Glutamatergic neuron (in vitro differentiated cells): ENCODE data around the gene NTF3. TPM values are rescaled to one million over a fixed set of nuclear protein-coding genes. Genes with fewer than 3 reads are reported as not detected.

Source experiments
- DNase-seq: peaks from one replicate; pipeline ENCODE4 v3.0.0; 2022
- H3K27ac Mint-ChIP-seq: one replicate; pipeline ENCODE4 v1.8.0; 2020; ENCODE audit warnings: mild to moderate bottlenecking, mixed read lengths, inconsistent platforms; ENCODE audit not compliant: unreplicated experiment
- H3K27me3 Mint-ChIP-seq: one replicate; pipeline ENCODE4 v1.8.0; 2020; ENCODE audit warnings: mild to moderate bottlenecking, moderate library complexity, mixed read lengths, inconsistent platforms; ENCODE audit not compliant: unreplicated experiment
- H3K36me3 Mint-ChIP-seq: one replicate; pipeline ENCODE4 v1.8.0; 2020; ENCODE audit warnings: mild to moderate bottlenecking, mixed read lengths, inconsistent platforms; ENCODE audit not compliant: unreplicated experiment
- H3K4me1 Mint-ChIP-seq: one replicate; pipeline ENCODE4 v1.8.0; 2020; ENCODE audit warnings: mild to moderate bottlenecking, low read depth, mixed read lengths, inconsistent platforms; ENCODE audit not compliant: unreplicated experiment
- H3K4me3 Mint-ChIP-seq: one replicate; pipeline ENCODE4 v1.8.0; 2020; ENCODE audit warnings: mild to moderate bottlenecking, mixed read lengths, inconsistent platforms; ENCODE audit not compliant: unreplicated experiment
- H3K9me3 Mint-ChIP-seq: one replicate; pipeline ENCODE4 v1.8.0; 2020; ENCODE audit warnings: mild to moderate bottlenecking, moderate library complexity, mixed read lengths, inconsistent platforms; ENCODE audit not compliant: unreplicated experiment
- total RNA-seq: library from RNA; stranded (reverse); fragmentation: NEBNext Ultra II Directional; extraction: Animal tissue kit (Norgen Biotek cat#: 25700); gene quantifications from one replicate; pipeline ENCODE4 v1.2.1, GENCODE V29; 2021; ENCODE audit not compliant: unreplicated experiment
- TF ChIP-seq, protein P1 (sequence below): fragments of 200-600 bp; sonication (generic); IDR thresholded peaks from one replicate; pipeline ENCODE4 v1.5.0; 2021; ENCODE audit not compliant: partially characterized antibody, unreplicated experiment

NTF3 gene
- total RNA-seq, 1 donor from 2014 or later: 5.0 TPM

GRCh38 chr12:5515458-5515857 is 83.5 kb downstream of the NTF3 start:
- Mint-ChIP-seq H3K4me1 (peaks cover 7% of the 10 kb centered on the region), H3K4me3 (no peak overlapping the region), H3K27ac (no peak overlapping the region), H3K9me3 (peaks cover 1% of the 10 kb centered on the region), H3K27me3 (peaks cover 1% of the 10 kb centered on the region), H3K36me3 (no peaks in the 10 kb centered on the region)
- DNase-seq: no peak
- TF ChIP-seq, protein P1, sequence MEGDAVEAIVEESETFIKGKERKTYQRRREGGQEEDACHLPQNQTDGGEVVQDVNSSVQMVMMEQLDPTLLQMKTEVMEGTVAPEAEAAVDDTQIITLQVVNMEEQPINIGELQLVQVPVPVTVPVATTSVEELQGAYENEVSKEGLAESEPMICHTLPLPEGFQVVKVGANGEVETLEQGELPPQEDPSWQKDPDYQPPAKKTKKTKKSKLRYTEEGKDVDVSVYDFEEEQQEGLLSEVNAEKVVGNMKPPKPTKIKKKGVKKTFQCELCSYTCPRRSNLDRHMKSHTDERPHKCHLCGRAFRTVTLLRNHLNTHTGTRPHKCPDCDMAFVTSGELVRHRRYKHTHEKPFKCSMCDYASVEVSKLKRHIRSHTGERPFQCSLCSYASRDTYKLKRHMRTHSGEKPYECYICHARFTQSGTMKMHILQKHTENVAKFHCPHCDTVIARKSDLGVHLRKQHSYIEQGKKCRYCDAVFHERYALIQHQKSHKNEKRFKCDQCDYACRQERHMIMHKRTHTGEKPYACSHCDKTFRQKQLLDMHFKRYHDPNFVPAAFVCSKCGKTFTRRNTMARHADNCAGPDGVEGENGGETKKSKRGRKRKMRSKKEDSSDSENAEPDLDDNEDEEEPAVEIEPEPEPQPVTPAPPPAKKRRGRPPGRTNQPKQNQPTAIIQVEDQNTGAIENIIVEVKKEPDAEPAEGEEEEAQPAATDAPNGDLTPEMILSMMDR: no peak

- TF ChIP-seq, protein P1: no peak
- peaks cover 4% of the 10 kb centered on the region for H3K4me1 Mint-ChIP-seq
- DNase-seq: peak; percentile 54
- no peaks in the 10 kb centered on the region for H3K27me3 Mint-ChIP-seq
- H3K27ac Mint-ChIP-seq: no peak overlapping the region
- H3K4me3 Mint-ChIP-seq: no peak overlapping the region
- H3K9me3 Mint-ChIP-seq: no peaks in the 10 kb centered on the region
- H3K36me3 Mint-ChIP-seq: no peaks in the 10 kb centered on the region
Measured at GRCh38 chr12:5516371-5517241, 84.7 kb downstream of the NTF3 start.

DNA sequence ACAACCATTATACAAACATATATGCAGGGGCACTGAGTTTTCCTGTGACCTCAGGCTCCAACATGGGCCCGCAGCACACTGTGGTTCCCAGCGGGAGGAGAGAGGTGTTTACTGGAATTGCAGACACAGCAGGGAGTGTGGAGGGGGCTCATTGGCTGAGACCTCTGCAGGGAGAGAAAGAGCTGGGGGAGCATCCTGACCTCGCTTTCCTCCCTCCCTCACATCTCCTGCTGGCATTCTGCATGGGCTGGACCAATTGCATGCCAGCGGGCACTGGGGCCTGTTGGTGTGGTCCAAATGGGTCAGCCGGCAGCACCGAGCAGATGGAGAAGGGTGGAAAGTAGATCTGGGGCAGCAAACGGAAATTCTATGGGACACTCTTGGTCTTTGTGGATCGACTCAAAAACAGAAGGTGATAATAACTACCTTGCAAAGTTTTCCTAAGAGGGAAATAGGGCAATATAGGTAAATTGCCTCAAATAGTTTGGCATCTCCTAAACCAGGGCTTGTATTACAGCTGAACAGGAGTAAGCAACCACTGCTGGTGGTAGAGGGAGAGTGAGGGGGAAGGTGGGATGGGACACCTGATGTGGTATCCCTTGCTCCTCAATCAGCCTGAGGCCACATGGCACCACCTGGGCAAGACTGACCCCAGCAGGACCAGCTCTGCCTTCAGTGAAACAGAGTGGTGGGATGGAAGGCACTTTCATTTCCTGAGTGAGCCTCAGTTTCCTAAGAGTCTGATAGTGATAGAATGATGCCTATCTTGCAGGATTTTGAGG is 86.9 kb downstream of the NTF3 start:
- Mint-ChIP-seq H3K27me3 (peaks cover 2% of the 10 kb centered on the region), H3K9me3 (no peaks in the 10 kb centered on the region), H3K36me3 (no peaks in the 10 kb centered on the region), H3K27ac (no peak overlapping the region), H3K4me1 (peaks cover 4% of the 10 kb centered on the region), H3K4me3 (no peak overlapping the region)
- no peak for DNase-seq
- TF ChIP-seq, protein P1: no peak

- Mint-ChIP-seq H3K9me3 (no peaks in the 10 kb centered on the region), H3K4me3 (no peak overlapping the region), H3K27me3 (peaks cover 2% of the 10 kb centered on the region), H3K4me1 (peaks cover 4% of the 10 kb centered on the region), H3K27ac (no peak overlapping the region), H3K36me3 (no peaks in the 10 kb centered on the region)
- no peak for DNase-seq
- TF ChIP-seq, protein P1: no peak
Measured at GRCh38 chr12:5520037-5520436, 88.1 kb downstream of the NTF3 start.
